Measurements from ENCODE around the gene KATNAL1. TPM values are rescaled to one million over a fixed set of nuclear protein-coding genes. Genes with fewer than 3 reads are reported as not detected.

The KATNAL1 gene
- total and polyA plus RNA-seq, 4 donors: 6.3 to 43.8 (median 22.0) TPM

DNA sequence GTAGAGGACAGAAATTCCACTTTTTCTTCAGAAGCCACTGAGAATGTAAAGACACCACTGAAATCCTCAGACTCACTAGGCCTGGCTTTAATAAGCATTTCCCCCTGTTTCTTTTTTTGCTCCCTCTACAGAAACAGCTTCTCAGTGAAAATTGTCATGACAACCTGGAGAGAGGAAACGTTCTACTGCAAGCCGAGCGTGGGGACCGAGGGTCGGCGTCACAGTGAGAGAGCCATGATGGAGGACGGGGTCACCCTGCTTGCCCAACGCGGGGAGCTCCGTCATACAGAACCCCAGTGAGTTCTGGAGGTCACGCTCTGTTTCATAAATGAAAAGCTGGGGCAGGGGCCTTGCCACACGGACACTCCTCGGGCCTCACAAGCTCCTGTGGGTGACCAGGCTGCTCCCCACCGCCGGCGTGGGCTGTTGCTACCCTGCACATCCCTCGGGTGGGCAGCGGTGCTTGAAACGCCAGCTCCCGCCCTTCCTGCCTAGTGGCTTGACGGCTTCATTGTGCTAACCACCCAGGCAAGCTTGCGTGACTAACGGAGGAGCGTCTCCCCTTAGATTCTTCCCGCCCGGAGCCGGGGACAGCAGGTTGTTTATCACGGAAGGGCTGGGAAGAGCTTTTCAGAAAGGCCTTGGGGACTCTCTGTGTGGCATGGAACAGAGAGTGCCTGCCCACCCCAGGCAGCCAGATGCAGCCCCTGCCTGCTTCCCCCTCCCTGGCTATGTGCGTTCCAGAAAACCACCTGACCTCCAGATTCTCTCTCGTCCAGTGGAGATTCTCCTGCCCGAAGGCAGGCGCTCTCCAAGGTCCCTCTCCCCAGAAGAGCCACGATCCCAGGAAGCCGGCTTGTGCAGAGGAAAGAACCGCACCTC is 153.6 kb downstream of the KATNAL1 start:
- H3K9me3 ChIP-seq (ENCODE audit: control insufficient read depth, low read length): no peaks in the 10 kb centered on the region
- intact Hi-C loops (cut with DNase I): no loop called here
- no peak overlapping the region for H3K27ac ChIP-seq (ENCODE audit: low read depth in 1 of 2, low read length in 2 of 2)
- no peaks in the 10 kb centered on the region for H3K4me1 ChIP-seq (ENCODE audit: control insufficient read depth in 1 of 2, insufficient read depth in 2 of 2, low read length in 2 of 2)
- no peaks in the 10 kb centered on the region for H3K36me3 ChIP-seq (ENCODE audit: control insufficient read depth in 1 of 2, insufficient read depth in 2 of 2, low read length in 1 of 2)
- DNase-seq (no peak), ATAC-seq (ENCODE audit: low FRiP score) (no peak)
- no peak overlapping the region for H3K4me3 ChIP-seq (ENCODE audit: low read length in 2 of 2)
- no peaks in the 10 kb centered on the region for H3K27me3 ChIP-seq (ENCODE audit: control insufficient read depth in 1 of 2, insufficient read depth in 2 of 2, low read length in 1 of 2)
- WGBS, 2 donors: 59 to 62% methylated on average over 34 to 35 of the region's 35 CpGs

Other genes starting within 250 kb of the KATNAL1 start
- gene UBE2L5, start 114.9 kb upstream of the KATNAL1 start, total RNA-seq: 1 to 10 TPM in 1 of 2 donors, not detected in 1; 1.7 TPM
- under 1 TPM in 1 of 2 donors, not detected in 1; 0.61 TPM for gene UBE2L5, start 114.9 kb upstream of the KATNAL1 start, polyA plus RNA-seq
- gene HMGB1, start 158.4 kb upstream of the KATNAL1 start, total RNA-seq: 100 to 1,000 TPM; 213 to 235 TPM
- 100 to 1,000 TPM; 389 to 410 TPM for gene HMGB1, start 158.4 kb upstream of the KATNAL1 start, polyA plus RNA-seq

Data from aorta (tissue), 5 donors.